Neutrophil (primary cell): ENCODE measurements around the gene MICU1.

Experiments used
- H3K27ac ChIP-seq: fragments of 200-600 bp; sonication (generic); 2 replicates; pipeline ENCODE4 v1.5.1; 2016; ENCODE audit warnings: mild to moderate bottlenecking, moderate library complexity
- H3K27me3 ChIP-seq: fragments of 200-600 bp; sonication (generic); 2 replicates; pipeline ENCODE4 v1.6.0; 2016; ENCODE audit warnings: mild to moderate bottlenecking
- H3K36me3 ChIP-seq: fragments of 200-600 bp; sonication (generic); 2 replicates; pipeline ENCODE4 v1.5.1; 2017
- H3K4me1 ChIP-seq, 2 experiments: fragments of 200-600 bp in 1 of 2; sonication (generic) in 1 of 2; 1 replicate in 1 of 2; 2 replicates in 1 of 2; pipeline versions ENCODE4 v1.5.1 to v1.6.1; 2013 to 2016; ENCODE audit warnings: low read depth in 1 of 2, low read length in 1 of 2, mild to moderate bottlenecking in 1 of 2, moderate library complexity in 1 of 2; ENCODE audit not compliant: control insufficient read depth in 1 of 2, insufficient read depth in 1 of 2
- H3K4me3 ChIP-seq, 2 experiments: fragments of 200-600 bp in 1 of 2; sonication (generic) in 1 of 2; 1 replicate in 1 of 2; 2 replicates in 1 of 2; pipeline ENCODE4 v1.5.1; 2013 to 2016; ENCODE audit warnings: low read depth in 1 of 2, low read length in 1 of 2, mild to moderate bottlenecking in 1 of 2, moderate library complexity in 1 of 2
- H3K9me3 ChIP-seq: fragments of 200-600 bp; sonication (generic); 2 replicates; pipeline ENCODE4 v1.5.1; 2016
- CTCF ChIP-seq: fragments of 200-600 bp; sonication (generic); IDR thresholded peaks from 2 replicates; pipeline ENCODE4 v1.5.1; 2016; ENCODE audit warnings: antibody characterized with exemption

MICU1 gene

DNA sequence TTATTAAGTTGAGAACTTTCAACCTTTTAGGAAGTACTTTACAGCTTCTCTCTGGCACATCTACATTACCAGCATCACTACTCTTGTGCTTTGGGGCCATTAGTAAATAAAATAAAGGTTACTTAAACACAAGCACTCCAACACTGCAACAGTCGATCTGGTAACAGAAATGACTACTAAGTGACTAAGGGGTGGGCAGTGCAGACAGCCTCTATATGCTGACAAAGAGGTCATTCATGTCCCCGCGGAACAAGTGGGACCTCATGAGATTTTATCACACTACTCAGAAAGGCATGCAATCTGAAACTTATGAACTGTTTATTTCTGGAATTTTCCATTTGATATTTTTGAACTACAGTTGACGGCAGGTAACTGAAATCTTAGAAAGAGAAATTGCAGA, 159.9 kb downstream of the MICU1 start:
- Histone ChIP-seq H3K9me3 (no peaks in the 10 kb centered on the region), H3K4me1 (peaks cover 31 to 34% of the 10 kb centered on the region in 2 experiments), H3K4me3 (no peak overlapping the region), H3K36me3 (no peaks in the 10 kb centered on the region), H3K27me3 (no peaks in the 10 kb centered on the region), H3K27ac (peak overlapping the region; percentile 71)
- TF ChIP-seq CTCF, result no peak

DNA sequence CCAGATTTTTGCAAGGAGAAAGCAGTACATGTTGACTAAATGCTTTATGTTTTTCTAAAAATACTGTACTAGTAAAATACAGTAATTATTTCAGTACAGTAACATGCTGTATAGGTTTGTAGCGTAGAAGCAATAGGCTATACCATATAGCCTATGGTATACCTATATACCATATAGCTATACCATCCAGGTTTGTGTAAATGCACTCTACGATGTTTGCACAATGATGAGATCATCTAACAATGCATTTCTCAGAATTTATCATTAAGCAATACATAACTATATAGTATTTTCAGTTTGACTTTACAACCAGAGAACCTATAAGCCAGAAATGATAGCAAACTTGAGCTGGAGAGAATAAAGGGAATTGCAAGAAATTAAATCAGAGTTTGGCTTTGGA, 161.4 kb downstream of the MICU1 start:
- no peaks in the 10 kb centered on the region for H3K9me3 ChIP-seq
- no peaks in the 10 kb centered on the region for H3K36me3 ChIP-seq
- no peak overlapping the region for H3K27ac ChIP-seq
- H3K4me1 ChIP-seq, result peaks cover 22% of the 10 kb centered on the region in 2 experiments
- no peaks in the 10 kb centered on the region for H3K27me3 ChIP-seq
- no peak for TF ChIP-seq CTCF
- H3K4me3 ChIP-seq, result no peak overlapping the region

GRCh38 chr10:72462261-72462660, 163.6 kb downstream of the MICU1 start:
- no peaks in the 10 kb centered on the region for H3K9me3 ChIP-seq
- no peak overlapping the region for H3K27ac ChIP-seq
- no peaks in the 10 kb centered on the region for H3K36me3 ChIP-seq
- H3K4me3 ChIP-seq, result no peak overlapping the region
- no peaks in the 10 kb centered on the region for H3K27me3 ChIP-seq
- no peak for TF ChIP-seq CTCF
- peaks cover 24% of the 10 kb centered on the region in 2 experiments for H3K4me1 ChIP-seq

DNA sequence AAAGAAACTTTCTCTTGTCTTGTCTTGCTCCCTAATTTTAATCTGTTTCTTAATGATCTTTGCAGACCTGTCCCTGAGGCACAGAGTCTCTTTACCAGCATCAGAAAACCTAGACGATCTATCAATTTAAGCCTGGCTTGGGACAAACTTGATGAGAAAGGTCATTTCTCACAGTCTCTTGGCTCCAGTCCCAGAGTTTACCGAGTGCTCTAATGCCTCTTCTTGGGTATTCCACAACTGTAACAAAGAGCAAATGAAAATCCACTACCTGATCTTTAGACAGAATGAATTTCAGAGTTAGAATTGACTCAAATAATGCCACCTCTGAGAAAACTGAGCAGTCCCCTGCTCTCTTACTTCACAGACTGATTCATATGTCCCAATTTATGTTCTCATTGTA, 164.8 kb downstream of the MICU1 start:
- H3K36me3 ChIP-seq, result no peaks in the 10 kb centered on the region
- no peaks in the 10 kb centered on the region for H3K27me3 ChIP-seq
- no peaks in the 10 kb centered on the region for H3K9me3 ChIP-seq
- no peak for TF ChIP-seq CTCF
- H3K4me3 ChIP-seq, result no peak overlapping the region
- peaks cover 24 to 26% of the 10 kb centered on the region in 2 experiments for H3K4me1 ChIP-seq
- no peak overlapping the region for H3K27ac ChIP-seq

DNA sequence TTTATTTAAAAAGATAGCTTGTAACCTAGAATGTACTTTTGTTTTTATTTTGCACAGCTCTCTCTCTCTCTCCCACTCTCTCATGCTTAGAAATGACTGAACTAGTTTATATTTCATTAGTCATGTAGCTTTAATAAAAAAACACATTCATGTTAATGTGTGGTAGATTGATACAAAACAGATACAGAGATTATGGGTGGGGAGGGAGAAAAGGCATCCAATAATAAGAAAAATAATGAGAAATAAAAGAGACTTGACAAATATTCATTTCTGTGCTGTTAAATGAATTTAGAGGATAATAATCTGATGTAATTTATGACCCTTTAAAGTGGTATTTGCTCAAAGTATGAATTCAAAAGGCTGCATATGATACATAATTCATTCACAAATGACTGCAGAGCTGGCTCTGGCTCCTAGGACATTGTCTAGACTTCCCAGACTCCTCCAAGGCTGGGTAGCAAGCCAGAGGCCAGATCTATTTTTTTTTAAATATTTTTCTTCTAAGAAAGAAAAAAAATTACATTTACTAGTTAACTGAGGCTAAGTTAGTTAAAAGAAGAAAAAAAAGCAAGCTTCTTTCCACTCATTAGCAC, 165.5 kb downstream of the MICU1 start:
- Histone ChIP-seq H3K27ac (no peak overlapping the region), H3K4me1 (peaks cover 24 to 29% of the 10 kb centered on the region in 2 experiments), H3K9me3 (no peaks in the 10 kb centered on the region), H3K27me3 (no peaks in the 10 kb centered on the region), H3K4me3 (no peak overlapping the region), H3K36me3 (no peaks in the 10 kb centered on the region)
- no peak for TF ChIP-seq CTCF
